Thyroid gland (tissue), 4 donors: ENCODE data around the gene TMEM220. TPM values are rescaled to one million over a fixed set of nuclear protein-coding genes. Genes with fewer than 3 reads are reported as not detected.
A peak's percentile ranks its signal among the peaks of the same experiment; 100 is the strongest.
"Not testable (repeated sequence)": the region's sequence is repeated elsewhere in the genome, so short reads cannot be mapped to it uniquely, and the experiment has no call there.

ENCODE experiments used
- DNase-seq, 2 donors: peaks; one replicate each; pipeline ENCODE4 v3.0.0-alpha.2; 2019
- H3K27ac ChIP-seq, 3 donors: fragments of 200-600 bp; sonication (generic); 1 replicate in 2 of 3; 2 replicates in 1 of 3; pipeline ENCODE4 v1.5.1; 2016 to 2019; ENCODE audit warnings: mild to moderate bottlenecking in 1 of 3, moderate library complexity in 1 of 3
- H3K27me3 ChIP-seq: fragments of 200-600 bp; sonication (generic); one replicate; pipeline ENCODE4 v1.5.1; 2019
- H3K36me3 ChIP-seq, 2 donors: fragments of 200-600 bp; sonication (generic); one replicate each; pipeline ENCODE4 v1.5.1; 2016 to 2019
- H3K4me1 ChIP-seq, 2 donors: fragments of 200-600 bp; sonication (generic); one replicate each; pipeline ENCODE4 v1.5.1; 2017 to 2019
- H3K4me3 ChIP-seq, 3 donors: fragments of 200-600 bp; sonication (generic); replicated peaks in 1 of 3; 1 replicate in 2 of 3; 2 replicates in 1 of 3; pipeline ENCODE4 v1.5.1; 2016; ENCODE audit warnings: mild to moderate bottlenecking in 1 of 3
- H3K9me3 ChIP-seq: fragments of 200-600 bp; sonication (generic); one replicate; pipeline ENCODE4 v1.5.1; 2017
- POLR2A ChIP-seq, 2 donors: fragments of 450-650 bp; IDR thresholded peaks; one replicate each; pipeline ENCODE4 v1.6.1; 2017; ENCODE audit warnings: antibody characterized with exemption in 2 of 2, mild to moderate bottlenecking in 2 of 2, moderate library complexity in 1 of 2
- WGBS, 2 donors: methylation state at CpG; one replicate each; pipeline ENCODE4 v1.1.5; 2017; 5-methylcytosine and 5-hydroxymethylcytosine counted together
- intact Hi-C: fragments of 100-400 bp; cut with DNase I; formaldehyde crosslinking; loops from one replicate; pipeline ENCODE4 v1.15.1; 2023
- total RNA-seq, 4 donors: library from RNA; depleted of rRNA; stranded (reverse); fragments of >200 nt; gene quantifications; one replicate each; pipeline ENCODE4 v1.2.3, GENCODE V29; 2016
- TF ChIP-seq, protein P1 (sequence below), 6 experiments: fragments of 200-600 bp in 3 of 6; fragments of 450-650 bp in 3 of 6; sonication (generic) in 3 of 6; IDR thresholded peaks; one replicate each; pipeline ENCODE4 v1.5.1; 2016 to 2019; ENCODE audit warnings: antibody characterized with exemption in 6 of 6, mild to moderate bottlenecking in 2 of 6, inconsistent platforms in 1 of 6, moderate library complexity in 1 of 6

The TMEM220 gene
- total RNA-seq, 4 donors from 2014 or later, result 13.1 to 17.6 (median 15.5) TPM

DNA sequence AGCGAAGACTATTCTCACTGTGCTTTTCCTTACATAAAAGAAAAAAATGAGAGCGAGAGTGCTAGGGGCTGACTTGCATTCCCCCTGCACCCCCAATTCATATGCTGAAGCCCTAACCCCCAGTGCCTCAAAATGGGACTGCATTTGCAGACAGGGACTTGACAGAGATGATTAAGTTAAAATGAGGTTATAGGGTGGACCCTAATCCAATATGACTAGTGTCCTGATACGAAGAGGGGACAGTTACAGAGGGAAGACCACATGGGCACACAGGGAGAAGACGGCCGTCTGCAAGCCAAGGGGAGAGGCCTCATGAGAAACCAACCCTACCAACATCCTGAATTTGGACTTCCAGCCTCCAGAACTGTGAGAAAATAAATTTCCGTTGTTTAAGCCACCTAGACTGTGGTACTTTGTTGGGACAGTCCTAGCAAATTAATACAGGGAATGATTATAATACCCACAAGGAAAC, 1.6 kb upstream of the TMEM220 start:
- H3K27ac ChIP-seq, result no peak overlapping the region
- WGBS, 2 donors, result 94 to 98% methylated on average over 6 of the region's 6 CpGs
- intact Hi-C loops, result no loop called here

DNA sequence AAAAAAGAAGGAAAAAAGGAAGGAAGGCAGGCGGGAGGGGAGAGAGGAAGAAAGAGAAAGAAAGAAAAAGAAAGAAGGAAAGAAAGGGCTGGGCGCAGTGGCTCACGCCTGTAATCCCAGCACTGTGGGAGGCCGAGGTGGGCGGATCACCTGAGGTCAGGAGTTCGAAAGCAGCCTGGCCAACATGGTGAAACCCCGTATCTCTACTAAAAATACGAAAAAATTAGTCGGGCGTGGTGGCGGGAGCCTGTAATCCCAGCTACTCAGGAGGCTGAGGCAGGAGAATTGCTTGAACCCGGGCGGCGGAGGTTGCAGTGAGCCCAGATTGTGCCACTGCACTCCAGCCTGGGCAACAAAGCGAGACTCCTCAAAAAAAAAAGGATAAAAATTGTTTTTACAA, 424 bp upstream of the TMEM220 start:
- 22 to 34% methylated on average over 15 of the region's 15 CpGs for WGBS, 2 donors
- intact Hi-C loops, H3K27me3 ChIP-seq, H3K9me3 ChIP-seq, H3K4me1 ChIP-seq, DNase-seq, H3K36me3 ChIP-seq: not testable (repeated sequence)
- Histone ChIP-seq H3K27ac (peak overlapping the region; percentile 82 to 97 (median 93)), H3K4me3 (peak overlapping the region in 2 of 3 donors; percentile 29 to 66)

More for the DNA sequence above, 1.6 kb upstream of the TMEM220 start:
- no peaks in the 10 kb centered on the region for H3K27me3 ChIP-seq
- H3K4me3 ChIP-seq, result no peak overlapping the region
- H3K4me1 ChIP-seq, result peaks cover 0 to 4% of the 10 kb centered on the region in 2 donors
- no peaks in the 10 kb centered on the region for H3K36me3 ChIP-seq
- TF ChIP-seq POLR2A (IDR thresholded peaks at IDR 0.05), result no peak
- TF ChIP-seq, protein P1, sequence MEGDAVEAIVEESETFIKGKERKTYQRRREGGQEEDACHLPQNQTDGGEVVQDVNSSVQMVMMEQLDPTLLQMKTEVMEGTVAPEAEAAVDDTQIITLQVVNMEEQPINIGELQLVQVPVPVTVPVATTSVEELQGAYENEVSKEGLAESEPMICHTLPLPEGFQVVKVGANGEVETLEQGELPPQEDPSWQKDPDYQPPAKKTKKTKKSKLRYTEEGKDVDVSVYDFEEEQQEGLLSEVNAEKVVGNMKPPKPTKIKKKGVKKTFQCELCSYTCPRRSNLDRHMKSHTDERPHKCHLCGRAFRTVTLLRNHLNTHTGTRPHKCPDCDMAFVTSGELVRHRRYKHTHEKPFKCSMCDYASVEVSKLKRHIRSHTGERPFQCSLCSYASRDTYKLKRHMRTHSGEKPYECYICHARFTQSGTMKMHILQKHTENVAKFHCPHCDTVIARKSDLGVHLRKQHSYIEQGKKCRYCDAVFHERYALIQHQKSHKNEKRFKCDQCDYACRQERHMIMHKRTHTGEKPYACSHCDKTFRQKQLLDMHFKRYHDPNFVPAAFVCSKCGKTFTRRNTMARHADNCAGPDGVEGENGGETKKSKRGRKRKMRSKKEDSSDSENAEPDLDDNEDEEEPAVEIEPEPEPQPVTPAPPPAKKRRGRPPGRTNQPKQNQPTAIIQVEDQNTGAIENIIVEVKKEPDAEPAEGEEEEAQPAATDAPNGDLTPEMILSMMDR (IDR thresholded peaks at IDR 0.05), result no peak
- DNase-seq, result no peak
- no peaks in the 10 kb centered on the region for H3K9me3 ChIP-seq

DNA sequence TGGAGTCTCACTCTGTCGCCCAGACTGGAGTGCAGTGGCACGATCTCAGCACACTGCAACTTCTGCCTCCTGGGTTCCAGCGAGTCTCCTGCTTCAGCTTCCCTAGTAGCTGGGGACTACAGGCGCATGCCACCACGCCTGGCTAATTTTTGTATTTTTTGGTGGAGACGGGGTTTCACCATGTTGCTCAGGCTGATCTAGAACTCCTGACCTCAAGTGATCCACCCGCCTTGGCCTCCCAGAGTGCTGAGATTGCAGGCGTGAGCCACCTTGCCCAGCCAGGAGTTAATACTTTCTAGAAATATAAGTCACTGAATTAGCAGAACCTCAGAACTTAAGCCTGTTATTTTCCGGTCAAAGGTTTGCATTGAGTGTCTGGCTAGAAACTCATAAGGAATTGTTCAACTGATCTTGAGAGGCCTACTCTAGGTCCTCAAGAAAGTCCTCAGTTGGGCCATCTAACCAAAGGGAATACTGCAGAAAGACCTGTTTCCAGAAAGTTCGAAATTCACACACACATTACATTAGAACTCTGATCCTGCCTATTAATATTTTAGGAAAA, 1.4 kb downstream of the TMEM220 start:
- intact Hi-C loops, result no loop called here
- 96 to 97% methylated on average over 10 of the region's 10 CpGs for WGBS, 2 donors
- Histone ChIP-seq H3K27me3 (no peaks in the 10 kb centered on the region), H3K9me3 (no peaks in the 10 kb centered on the region), H3K4me3 (no peak overlapping the region), H3K4me1 (peaks cover 0 to 4% of the 10 kb centered on the region in 2 donors), H3K27ac (peak overlapping the region in 1 of 3 donors; percentile 82), H3K36me3 (peaks cover 0 to 8% of the 10 kb centered on the region in 2 donors)
- TF ChIP-seq POLR2A (IDR thresholded peaks at IDR 0.05), result no peak
- TF ChIP-seq, protein P1 (IDR thresholded peaks at IDR 0.05), result no peak
- no peak for DNase-seq

DNA sequence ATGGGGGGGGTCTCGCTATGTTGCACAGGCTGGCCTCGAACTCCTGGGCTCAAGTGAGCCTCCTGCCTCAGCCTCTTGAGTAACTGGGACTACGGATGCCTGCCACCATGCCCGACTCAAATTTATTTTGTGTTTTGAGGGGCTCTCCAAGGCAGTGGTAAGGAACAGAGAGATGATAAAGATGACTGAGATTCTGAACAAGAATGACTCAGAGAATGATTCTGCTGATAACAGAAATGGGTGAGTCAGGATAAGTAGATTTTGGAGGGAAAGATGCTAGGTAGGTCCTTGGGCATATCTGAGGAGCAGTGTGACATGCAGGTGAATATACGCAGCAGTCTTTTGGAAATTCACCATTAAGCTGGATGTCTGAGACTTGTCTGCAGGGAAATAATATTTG, 2.6 kb downstream of the TMEM220 start:
- 85 to 90% methylated on average over 5 of the region's 5 CpGs for WGBS, 2 donors
- Histone ChIP-seq H3K27ac (no peak overlapping the region), H3K27me3 (no peaks in the 10 kb centered on the region), H3K9me3 (no peaks in the 10 kb centered on the region), H3K4me1 (peaks cover 0 to 4% of the 10 kb centered on the region in 2 donors), H3K4me3 (no peak overlapping the region), H3K36me3 (peaks cover 0 to 12% of the 10 kb centered on the region in 2 donors)
- no peak for TF ChIP-seq POLR2A (IDR thresholded peaks at IDR 0.05)
- TF ChIP-seq, protein P1 (IDR thresholded peaks at IDR 0.05), result no peak
- intact Hi-C loops, result no loop called here
- no peak for DNase-seq

DNA sequence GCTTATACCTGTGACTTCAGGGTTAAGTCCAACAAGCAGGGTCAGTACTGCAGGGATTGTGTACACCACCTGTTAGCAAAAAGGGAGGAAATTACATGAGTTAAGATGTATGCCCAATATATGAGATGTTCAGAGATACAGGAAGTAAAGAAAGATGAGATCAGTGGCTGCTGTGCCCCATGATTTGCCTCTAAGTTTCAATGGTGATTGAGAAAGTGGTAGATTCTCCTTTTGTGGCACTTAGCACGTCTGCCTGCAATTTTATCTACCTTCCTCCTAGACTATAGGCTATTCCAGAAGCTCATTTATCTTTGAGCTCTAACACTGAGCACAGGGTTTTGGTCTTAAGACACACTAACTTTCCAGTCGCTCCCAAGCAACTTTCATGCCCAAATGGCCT, 3.6 kb downstream of the TMEM220 start:
- H3K4me3 ChIP-seq, result no peak overlapping the region
- TF ChIP-seq, protein P1 (IDR thresholded peaks at IDR 0.05), result no peak
- no peak for TF ChIP-seq POLR2A (IDR thresholded peaks at IDR 0.05)
- intact Hi-C loops, result no loop called here
- H3K9me3 ChIP-seq, result no peaks in the 10 kb centered on the region
- no peaks in the 10 kb centered on the region for H3K27me3 ChIP-seq
- no peak for DNase-seq
- peaks cover 0 to 12% of the 10 kb centered on the region in 2 donors for H3K36me3 ChIP-seq
- WGBS, 2 donors, result 69 to 92% methylated on average over 2 of the region's 2 CpGs
- H3K4me1 ChIP-seq, result peaks cover 0 to 4% of the 10 kb centered on the region in 2 donors
- H3K27ac ChIP-seq, result no peak overlapping the region
